HG03442 (cell line): ENCODE measurements around the gene LSP1.
"Not testable (repeated sequence)": the region's sequence is repeated elsewhere in the genome, so short reads cannot be mapped to it uniquely, and the experiment has no call there.

Experiments used
- ATAC-seq: cut with Tn5 transposase; IDR thresholded peaks from one replicate; pipeline ENCODE4 v1.9.1; 2021; ENCODE audit warnings: mild to moderate bottlenecking, moderate library complexity; ENCODE audit not compliant: unreplicated experiment

Gene LSP1

DNA sequence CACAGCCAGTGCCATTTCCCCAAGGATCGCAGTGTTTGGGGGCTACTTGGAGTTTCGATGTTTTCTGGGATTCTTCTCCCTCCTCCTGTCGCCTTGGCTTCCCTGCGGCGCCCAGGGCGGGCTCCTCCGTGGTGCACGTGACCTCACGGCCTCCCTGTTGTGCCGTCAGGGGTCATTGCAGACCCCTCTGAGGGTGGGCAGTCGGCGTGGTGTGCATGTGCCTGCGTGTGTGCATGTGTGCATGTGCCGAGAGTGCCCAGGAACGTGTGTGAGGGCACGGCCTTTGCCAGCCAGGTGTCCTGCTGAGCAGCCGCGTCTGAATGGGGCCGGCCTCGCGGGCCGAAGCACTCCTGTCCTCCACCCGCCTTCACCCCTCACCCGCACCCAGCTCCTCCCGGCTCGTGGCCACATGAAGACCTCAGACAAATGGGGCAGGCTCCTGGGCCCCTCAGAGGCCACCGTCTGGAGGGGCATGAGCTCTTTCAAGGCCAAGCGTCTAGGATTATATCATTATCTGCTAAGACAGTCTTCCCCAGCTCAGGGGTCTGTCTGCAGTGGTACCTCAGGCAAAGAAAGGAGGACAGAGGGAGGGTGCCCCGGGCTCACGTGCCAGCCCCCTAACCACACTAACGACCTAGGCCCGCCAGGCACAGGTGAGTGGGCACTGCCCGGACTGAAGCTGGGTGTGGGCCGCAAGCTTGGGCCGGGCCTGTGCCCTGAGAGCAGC, 84.9 kb downstream of the LSP1 start:
- ATAC-seq, result no peak

DNA sequence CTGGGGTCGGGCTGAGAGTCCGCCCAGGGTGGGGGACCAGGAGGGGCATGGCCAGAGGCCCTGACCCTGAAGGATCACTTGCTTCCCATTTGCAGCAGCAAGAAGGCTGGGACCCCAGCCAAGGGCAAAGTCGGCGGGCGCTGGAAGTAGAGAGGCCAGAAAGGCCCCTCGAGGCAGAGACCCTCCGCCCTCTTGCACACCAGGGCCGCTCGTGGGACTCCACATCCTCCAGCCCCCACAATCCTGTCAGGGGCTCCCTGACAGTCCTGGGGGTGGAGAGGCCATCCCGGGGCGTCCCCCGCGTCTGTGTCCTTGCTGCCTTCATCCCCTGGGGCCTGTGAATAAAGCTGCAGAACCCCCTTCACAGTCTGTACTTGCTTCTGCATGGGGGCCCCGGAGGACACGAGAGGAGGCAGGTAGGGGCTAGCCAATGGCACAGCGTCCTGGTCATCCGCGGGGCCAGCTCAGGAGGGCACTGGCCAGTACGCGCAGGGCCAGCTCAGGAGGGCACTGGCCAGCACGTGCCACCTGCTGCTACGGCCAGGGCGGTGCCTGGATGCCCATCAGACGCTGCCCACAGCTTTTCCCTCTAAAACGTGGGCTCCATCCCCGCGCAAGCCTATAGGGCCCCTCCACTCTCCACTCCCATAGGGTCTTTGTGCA, 85.6 kb downstream of the LSP1 start:
- no peak for ATAC-seq

DNA sequence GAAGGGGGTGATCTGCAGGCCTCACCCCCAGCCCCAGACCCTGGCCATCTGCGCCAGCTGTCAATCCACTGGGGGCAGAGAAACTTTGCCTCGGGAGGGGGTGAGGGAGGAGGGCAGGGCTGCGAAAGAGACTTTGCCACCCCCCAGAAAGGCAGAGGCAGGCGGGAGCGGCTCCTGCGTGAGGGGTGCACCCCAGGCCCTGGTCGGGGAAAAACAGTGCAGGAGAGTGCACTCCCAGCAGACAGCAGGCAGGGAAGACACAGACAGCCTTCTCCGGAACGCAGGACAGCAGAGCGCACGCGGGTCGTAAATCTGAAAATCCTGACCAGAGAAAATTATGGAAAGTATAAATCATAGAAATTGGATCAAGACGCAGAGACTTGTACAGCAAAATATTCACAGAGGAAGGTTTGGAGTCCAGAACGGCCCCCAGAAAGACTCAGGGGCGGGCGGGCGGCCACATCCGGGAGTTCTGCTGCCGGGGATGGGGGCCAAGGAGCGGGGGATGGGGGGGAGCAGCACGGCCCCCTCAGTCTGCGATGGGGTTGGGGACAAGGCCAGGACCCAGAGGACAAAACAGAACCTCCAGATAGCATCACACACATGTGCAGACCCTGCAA, 86.2 kb downstream of the LSP1 start:
- ATAC-seq, result no peak

GRCh38 chr11:1939788-1940187, 86.9 kb downstream of the LSP1 start:
- not testable (repeated sequence) for ATAC-seq
